AG10803 (cell line): ENCODE measurements around the gene CCDC59.

Experiments used
- DNase-seq: peaks from one replicate; pipeline ENCODE4 v3.0.0; 2010; ENCODE audit warnings: low read depth
- H3K4me3 ChIP-seq: 2 replicates; pipeline ENCODE4 v1.5.1; 2011; ENCODE audit warnings: mild to moderate bottlenecking, low read length, control low read depth
- CTCF ChIP-seq: conservative IDR thresholded peaks from 2 replicates; pipeline ENCODE4 v1.5.1; 2011; ENCODE audit warnings: mild to moderate bottlenecking, low read length, control low read depth, inconsistent platforms

Gene CCDC59

GRCh38 chr12:82319276-82319675 lies 38.9 kb downstream of the CCDC59 start:
- TF ChIP-seq CTCF = no peak
- no peak for DNase-seq
- no peak overlapping the region for H3K4me3 ChIP-seq

- DNase-seq = no peak
- no peak overlapping the region for H3K4me3 ChIP-seq
- TF ChIP-seq CTCF = no peak
These were observed 43.7 kb downstream of the CCDC59 start for GRCh38 chr12:82314406-82314892.
